ENCODE measurements around the gene IL2RA.

DNA sequence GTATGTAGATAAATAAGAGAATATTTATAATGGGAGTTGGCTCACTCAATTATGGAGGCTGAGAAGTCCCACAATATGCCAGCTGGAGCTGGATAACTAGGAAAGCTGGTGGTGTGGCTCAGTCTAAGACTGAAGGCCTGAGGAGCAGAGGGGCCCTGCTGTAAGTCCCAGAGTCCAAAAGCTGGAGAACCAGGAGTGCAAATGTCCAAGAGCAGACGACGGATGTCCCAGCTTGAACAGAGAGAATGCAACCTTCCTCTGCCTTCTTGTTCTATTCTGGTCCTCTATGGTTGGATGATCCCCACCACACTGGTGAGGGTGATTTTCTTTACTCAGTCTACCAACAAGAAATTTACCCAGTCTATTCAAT, 13.2 kb downstream of the IL2RA start:
- no peak for TF ChIP-seq POLR2A (IDR thresholded peaks at IDR 0.05)
- TF ChIP-seq CTCF (IDR thresholded peaks at IDR 0.05): no peak
- no peak for TF ChIP-seq EP300 (IDR thresholded peaks at IDR 0.05)
- TF ChIP-seq POLR2AphosphoS5 (IDR thresholded peaks at IDR 0.05): no peak

Data from upper lobe of left lung (tissue), 4 donors.